Activated naive CD4-positive, alpha-beta T cell treated with anti-CD3 and anti-CD28 coated beads, Interleukin-2, amount 10 ng/mL, durations not matched to agents 7 days and 5 days (primary cell): ENCODE data around the gene PXK.
A peak's percentile ranks its signal among the peaks of the same experiment; 100 is the strongest.

Experiments used
- CTCF ChIA-PET: fragments of 350-600 bp; sonication (Branson Sonifier 250); formaldehyde crosslinking; loops from one replicate; lab custom pipeline; 2021; ENCODE audit warnings: antibody characterized with exemption; lab: Charles Lee
- DNase-seq: peaks from one replicate; pipeline ENCODE4 v3.0.0-alpha.2; 2020
- H3K27ac Mint-ChIP-seq: one replicate; pipeline ENCODE4 v1.8.0; 2021; ENCODE audit warnings: mild to moderate bottlenecking, moderate library complexity, mixed read lengths
- H3K27me3 Mint-ChIP-seq: one replicate; pipeline ENCODE4 v1.8.0; 2021; ENCODE audit warnings: mild to moderate bottlenecking, mixed read lengths
- H3K36me3 Mint-ChIP-seq: one replicate; pipeline ENCODE4 v1.8.0; 2021; ENCODE audit warnings: mixed read lengths
- H3K4me1 Mint-ChIP-seq: one replicate; pipeline ENCODE4 v1.8.0; 2021; ENCODE audit warnings: mixed read lengths
- H3K4me3 Mint-ChIP-seq: one replicate; pipeline ENCODE4 v1.8.0; 2021; ENCODE audit warnings: mild to moderate bottlenecking, moderate library complexity, mixed read lengths
- H3K9me3 Mint-ChIP-seq: one replicate; pipeline ENCODE4 v1.8.0; 2021; ENCODE audit warnings: mixed read lengths

PXK gene

DNA sequence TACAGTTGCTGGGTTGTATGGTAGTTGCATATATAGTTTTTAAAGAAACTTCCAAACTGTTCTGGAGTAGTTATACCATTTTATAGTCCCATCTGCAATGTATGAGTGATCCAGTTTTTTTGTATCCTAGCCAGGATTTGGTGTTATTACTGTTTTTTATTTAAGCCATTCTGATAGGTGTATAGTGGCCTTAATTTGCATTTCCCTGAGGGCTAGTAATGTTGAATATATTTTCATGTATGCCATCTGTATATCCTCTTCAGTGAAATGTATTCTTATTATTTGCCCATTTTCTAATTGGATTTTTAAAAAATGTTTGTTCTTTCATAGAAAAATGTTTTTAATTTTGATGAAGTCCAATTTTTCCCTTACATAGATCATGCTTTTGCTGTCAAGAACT is 29.2 kb downstream of the PXK start:
- CTCF ChIA-PET = no interaction called here
- Mint-ChIP-seq H3K9me3 (no peaks in the 10 kb centered on the region), H3K27ac (no peak overlapping the region), H3K27me3 (no peaks in the 10 kb centered on the region), H3K4me3 (no peak overlapping the region), H3K36me3 (peaks cover 3% of the 10 kb centered on the region), H3K4me1 (peaks cover 20% of the 10 kb centered on the region)
- DNase-seq = no peak

DNA sequence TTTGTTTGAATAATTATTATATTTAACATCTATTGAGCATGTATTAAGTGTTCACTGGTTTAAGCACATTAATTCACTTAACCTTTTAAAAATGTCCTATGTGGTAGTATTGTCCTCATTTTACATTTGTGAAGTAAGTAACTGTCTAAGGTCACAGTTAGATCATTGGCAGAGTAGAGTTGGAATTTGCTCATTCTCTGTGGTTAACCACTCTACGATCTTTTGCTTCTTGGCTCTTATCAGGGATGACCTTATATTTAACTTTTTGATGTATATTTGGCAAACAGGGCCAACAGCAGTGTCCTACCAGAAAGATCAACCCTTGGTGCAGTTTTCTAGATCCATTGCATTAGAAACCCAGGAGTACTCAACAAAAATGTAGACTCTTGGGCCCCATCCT is 34.0 kb downstream of the PXK start:
- CTCF ChIA-PET = interaction anchor here (1.1 kb wide), 1 partner anchor 15 kb away, joined by 3 read pairs; no protein-coding TSS in a partner anchor

DNA sequence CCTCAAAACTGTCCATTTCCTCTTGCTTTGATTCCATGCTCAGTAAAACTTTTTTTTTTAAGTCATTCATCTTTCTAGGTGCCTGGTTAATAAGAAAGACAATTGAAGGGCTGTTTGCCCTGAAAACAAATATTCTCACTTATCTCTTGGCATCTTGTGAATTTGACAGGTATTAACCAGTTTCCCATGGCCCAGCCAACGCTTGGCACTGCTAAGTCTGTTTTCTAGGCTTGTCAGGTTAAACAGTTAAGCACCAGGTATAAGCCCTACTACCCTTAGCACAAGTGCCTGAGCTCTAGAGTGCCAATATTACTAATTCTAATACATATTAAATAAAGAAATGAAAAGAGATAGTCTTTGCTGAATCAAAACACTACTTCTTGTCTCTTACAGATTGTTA is 36.3 kb downstream of the PXK start:
- Mint-ChIP-seq H3K27me3 (no peaks in the 10 kb centered on the region), H3K9me3 (no peaks in the 10 kb centered on the region), H3K27ac (no peak overlapping the region), H3K4me1 (peaks cover 9% of the 10 kb centered on the region), H3K4me3 (no peak overlapping the region), H3K36me3 (peaks cover 2% of the 10 kb centered on the region)
- DNase-seq = no peak
- CTCF ChIA-PET = interaction anchor here (1.6 kb wide), 1 partner anchor 18 kb away, joined by 3 read pairs; no protein-coding TSS in a partner anchor

More for the DNA sequence above, 34.0 kb downstream of the PXK start:
- Mint-ChIP-seq H3K9me3 (no peaks in the 10 kb centered on the region), H3K27ac (no peak overlapping the region), H3K4me1 (peaks cover 10% of the 10 kb centered on the region), H3K4me3 (no peak overlapping the region), H3K27me3 (no peaks in the 10 kb centered on the region), H3K36me3 (peaks cover 2% of the 10 kb centered on the region)
- no peak for DNase-seq

DNA sequence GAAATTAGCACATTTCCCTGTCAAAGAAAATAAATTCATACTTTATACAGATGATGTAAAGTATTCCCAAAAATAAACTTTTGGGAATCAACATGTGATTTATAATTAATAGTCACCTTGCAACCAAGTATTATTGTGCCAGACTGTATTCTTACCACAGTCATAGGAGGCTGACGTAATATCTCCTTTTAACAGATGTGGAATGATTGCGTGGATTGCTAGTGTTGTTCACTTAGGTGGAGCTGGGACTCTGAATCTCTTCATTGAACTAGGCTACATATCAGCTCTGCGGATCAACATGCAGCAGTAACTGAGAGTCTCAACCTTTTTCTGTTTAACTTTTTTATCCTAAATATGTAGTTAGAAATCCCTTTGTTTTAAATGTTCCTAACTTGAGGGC is 37.2 kb downstream of the PXK start:
- Mint-ChIP-seq H3K27me3 (no peaks in the 10 kb centered on the region), H3K4me3 (no peak overlapping the region), H3K4me1 (peaks cover 4% of the 10 kb centered on the region), H3K36me3 (peaks cover 3% of the 10 kb centered on the region), H3K27ac (no peak overlapping the region), H3K9me3 (no peaks in the 10 kb centered on the region)
- CTCF ChIA-PET = interaction anchor here (0.9 kb wide), 1 partner anchor 64 kb away, joined by 3 read pairs; the partner anchor contains the start of genes HTD2 and RPP14
- no peak for DNase-seq

DNA sequence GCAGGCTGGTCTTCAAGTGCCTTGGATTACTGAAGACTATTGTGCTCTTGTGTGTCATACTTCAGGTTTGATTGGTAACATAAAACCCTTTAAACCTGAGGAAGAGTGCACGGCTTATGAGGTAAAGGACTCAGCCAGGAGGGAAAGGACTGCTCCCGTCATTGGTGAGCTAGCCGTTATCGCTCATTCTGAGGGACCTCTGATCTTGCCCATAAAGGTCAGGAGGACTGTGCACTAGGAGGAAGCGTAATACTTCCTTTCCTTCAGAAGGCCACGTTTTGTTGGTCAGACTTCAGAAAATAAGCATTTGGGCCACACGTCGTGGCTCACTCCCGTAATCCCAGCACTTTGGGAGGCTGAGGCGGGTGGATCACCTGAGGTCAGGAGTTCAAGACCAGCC is 37.7 kb downstream of the PXK start:
- no peak for DNase-seq
- Mint-ChIP-seq H3K4me3 (no peak overlapping the region), H3K27ac (no peak overlapping the region), H3K27me3 (no peaks in the 10 kb centered on the region), H3K4me1 (peaks cover 3% of the 10 kb centered on the region), H3K36me3 (peaks cover 3% of the 10 kb centered on the region), H3K9me3 (no peaks in the 10 kb centered on the region)
- CTCF ChIA-PET = interaction anchor here (0.9 kb wide), 1 partner anchor 64 kb away, joined by 3 read pairs; the partner anchor contains the start of genes HTD2 and RPP14

DNA sequence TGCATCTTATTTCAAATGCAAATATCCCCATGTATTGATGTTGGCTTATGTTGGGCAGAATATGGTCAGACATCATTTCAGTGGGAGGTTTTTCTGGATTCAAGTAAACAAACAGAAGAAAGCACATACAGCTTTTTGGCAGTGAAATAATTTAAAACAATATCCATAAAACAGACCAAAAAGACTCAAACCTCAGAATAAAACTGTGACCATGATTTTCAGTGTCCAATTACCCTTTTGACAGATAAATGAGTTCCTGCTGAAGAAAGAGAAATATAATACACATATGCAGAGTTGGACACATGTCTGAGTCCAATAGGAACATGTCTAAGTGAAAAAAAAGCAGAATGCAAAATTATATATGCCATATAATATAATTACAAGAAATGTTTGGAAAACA is 39.1 kb downstream of the PXK start:
- H3K9me3 Mint-ChIP-seq = no peaks in the 10 kb centered on the region
- H3K36me3 Mint-ChIP-seq = peaks cover 2% of the 10 kb centered on the region
- H3K4me1 Mint-ChIP-seq = peaks cover 2% of the 10 kb centered on the region
- no peak overlapping the region for H3K4me3 Mint-ChIP-seq
- no peak overlapping the region for H3K27ac Mint-ChIP-seq
- CTCF ChIA-PET = no interaction called here
- no peaks in the 10 kb centered on the region for H3K27me3 Mint-ChIP-seq
- no peak for DNase-seq

DNA sequence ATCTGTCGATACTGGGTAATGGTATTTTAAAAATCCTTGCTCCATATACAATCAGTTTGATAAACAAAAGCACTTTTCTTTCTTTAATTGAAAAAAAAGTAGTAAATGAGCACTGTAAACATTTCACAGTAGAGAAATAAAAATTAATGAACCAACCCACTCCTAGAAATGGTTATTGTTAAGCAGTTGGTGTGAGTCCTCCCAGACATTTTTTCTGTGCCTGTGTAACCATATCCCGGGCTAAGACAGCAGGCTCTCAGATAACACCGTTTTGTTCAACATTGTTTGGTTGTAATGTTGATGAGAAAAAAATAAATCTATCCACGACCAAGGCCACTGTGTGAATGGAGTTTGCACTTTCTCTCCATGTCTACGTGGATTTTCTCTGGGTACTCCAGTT is 42.6 kb downstream of the PXK start:
- H3K27me3 Mint-ChIP-seq = no peaks in the 10 kb centered on the region
- H3K9me3 Mint-ChIP-seq = no peaks in the 10 kb centered on the region
- H3K36me3 Mint-ChIP-seq = peaks cover 1% of the 10 kb centered on the region
- H3K4me1 Mint-ChIP-seq = no peaks in the 10 kb centered on the region
- H3K27ac Mint-ChIP-seq = no peak overlapping the region
- CTCF ChIA-PET = no interaction called here
- H3K4me3 Mint-ChIP-seq = no peak overlapping the region
- DNase-seq = no peak

DNA sequence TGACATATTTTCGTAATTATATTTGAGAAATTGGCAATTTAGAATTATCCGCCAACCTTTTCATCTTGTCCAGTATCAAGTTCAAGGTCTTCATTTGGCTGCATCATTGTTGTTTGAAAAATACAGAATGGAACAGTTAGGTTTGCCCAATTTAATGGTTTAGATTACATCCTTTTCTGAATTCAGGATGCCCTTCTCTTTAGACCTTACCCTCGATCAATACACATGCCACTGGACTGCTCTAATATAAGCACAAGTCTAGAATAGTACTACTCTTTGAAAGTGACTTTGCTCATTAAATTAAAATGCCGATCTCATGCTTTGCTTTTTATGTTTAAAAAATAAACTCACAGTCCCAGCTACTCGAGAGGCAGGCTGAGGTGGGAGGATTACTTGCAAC is 44.5 kb downstream of the PXK start:
- CTCF ChIA-PET = interaction anchor here (0.8 kb wide), 1 partner anchor 40 kb away, joined by 3 read pairs; no protein-coding TSS in a partner anchor
- DNase-seq = no peak
- Mint-ChIP-seq H3K4me3 (no peak overlapping the region), H3K9me3 (no peaks in the 10 kb centered on the region), H3K27me3 (no peaks in the 10 kb centered on the region), H3K36me3 (peaks cover 1% of the 10 kb centered on the region), H3K4me1 (no peaks in the 10 kb centered on the region), H3K27ac (no peak overlapping the region)

DNA sequence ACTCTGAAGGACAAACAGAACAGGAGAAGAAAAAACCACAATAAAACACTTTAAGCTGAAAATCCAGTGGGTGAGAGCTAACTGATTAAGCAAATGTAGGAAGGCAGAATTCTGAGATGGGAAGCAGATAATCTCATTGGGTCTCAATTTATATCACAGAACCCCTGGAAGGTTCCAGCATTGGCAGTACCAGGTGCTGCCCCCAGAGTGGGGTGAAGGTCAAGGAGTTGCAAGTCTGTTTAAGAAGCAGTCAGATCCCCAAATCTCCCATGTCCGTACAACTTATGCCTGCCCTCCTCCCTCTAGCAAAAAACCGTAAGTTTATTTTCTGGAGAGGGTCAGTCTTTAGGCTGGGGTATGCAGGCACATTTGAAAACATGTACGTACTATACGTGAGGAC is 45.1 kb downstream of the PXK start:
- H3K27ac Mint-ChIP-seq = no peak overlapping the region
- H3K4me1 Mint-ChIP-seq = no peaks in the 10 kb centered on the region
- H3K9me3 Mint-ChIP-seq = no peaks in the 10 kb centered on the region
- CTCF ChIA-PET = interaction anchor here (0.8 kb wide), 1 partner anchor 41 kb away, joined by 3 read pairs; no protein-coding TSS in a partner anchor
- H3K36me3 Mint-ChIP-seq = peaks cover 4% of the 10 kb centered on the region
- H3K27me3 Mint-ChIP-seq = no peaks in the 10 kb centered on the region
- no peak for DNase-seq
- H3K4me3 Mint-ChIP-seq = no peak overlapping the region

DNA sequence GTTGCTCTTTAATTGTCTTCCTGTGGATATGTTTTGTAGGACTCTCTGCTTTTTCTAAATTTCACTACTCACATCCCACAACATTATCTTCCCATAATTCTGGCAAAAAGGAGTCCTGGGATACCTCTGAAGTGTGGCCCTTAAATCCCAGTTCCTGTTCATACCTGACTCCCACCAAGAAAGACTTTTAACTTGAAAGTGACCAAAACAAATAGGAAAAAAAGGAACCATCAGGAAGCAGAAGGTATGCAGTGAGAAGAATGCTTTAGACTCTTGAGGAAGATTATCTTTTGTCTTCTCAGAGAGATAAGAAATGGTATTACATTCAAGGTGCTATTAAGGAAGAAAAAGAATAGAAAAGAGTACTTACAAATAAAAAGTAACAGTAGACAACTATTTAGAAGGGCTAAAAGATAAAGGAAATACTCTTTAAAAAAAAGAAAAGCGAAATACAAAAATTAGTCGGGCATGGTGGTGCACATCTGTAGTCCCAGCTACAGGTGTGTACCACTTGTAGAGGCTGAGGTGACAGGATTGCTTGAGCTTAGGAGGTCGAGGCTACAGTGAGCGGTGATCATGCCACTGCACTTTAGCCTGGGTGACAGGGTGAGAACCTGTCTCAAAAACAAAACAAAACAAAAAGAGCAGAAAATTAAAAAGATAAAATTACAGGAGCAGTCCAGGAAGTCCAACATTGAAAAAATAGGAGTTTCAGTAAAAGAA is 46.8 kb downstream of the PXK start:
- Mint-ChIP-seq H3K4me1 (no peaks in the 10 kb centered on the region), H3K27me3 (no peaks in the 10 kb centered on the region), H3K4me3 (no peak overlapping the region), H3K27ac (no peak overlapping the region), H3K36me3 (peaks cover 6% of the 10 kb centered on the region), H3K9me3 (no peaks in the 10 kb centered on the region)
- no peak for DNase-seq
- CTCF ChIA-PET = no interaction called here

DNA sequence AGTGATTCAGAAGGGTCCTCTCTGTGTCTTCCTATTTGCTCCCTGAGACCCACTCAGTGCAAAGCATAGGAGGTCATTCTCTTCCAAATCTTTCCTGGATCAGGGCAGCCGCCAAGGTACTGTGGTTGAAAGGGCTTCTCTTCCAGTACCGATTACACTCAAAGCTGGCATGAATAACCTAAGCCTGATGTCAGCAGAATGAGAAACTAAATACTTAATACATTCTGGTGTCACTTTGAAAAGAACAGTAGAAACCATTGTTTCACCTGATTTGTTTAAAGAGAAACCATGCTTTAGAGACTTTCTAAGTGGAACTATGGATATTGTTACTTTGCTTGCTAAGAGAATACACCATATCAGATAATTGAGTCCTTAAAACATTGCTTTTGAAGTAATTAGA is 50.8 kb downstream of the PXK start:
- no peak overlapping the region for H3K27ac Mint-ChIP-seq
- peaks cover 16% of the 10 kb centered on the region for H3K4me1 Mint-ChIP-seq
- no peak overlapping the region for H3K4me3 Mint-ChIP-seq
- no peak for DNase-seq
- CTCF ChIA-PET = no interaction called here
- H3K27me3 Mint-ChIP-seq = no peaks in the 10 kb centered on the region
- H3K9me3 Mint-ChIP-seq = no peaks in the 10 kb centered on the region
- peaks cover 6% of the 10 kb centered on the region for H3K36me3 Mint-ChIP-seq

DNA sequence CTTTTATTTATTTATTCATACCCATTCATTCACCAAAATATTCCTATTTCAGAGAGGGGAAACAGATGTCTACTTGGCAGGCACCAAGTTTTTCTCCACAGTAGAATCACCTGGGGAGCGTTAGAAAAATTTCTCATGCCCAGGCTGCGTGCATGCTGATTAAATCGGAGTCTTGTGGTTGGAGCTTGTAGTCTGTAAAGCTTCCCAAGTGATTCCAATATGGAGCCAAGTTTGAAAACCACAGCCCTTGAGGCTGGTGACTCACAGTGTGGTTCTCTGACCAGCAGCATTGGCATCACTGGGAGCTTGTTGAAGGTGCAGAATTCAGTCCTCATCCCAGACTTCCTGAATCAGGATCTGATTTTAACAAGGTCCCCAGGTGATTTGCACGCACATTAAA is 51.2 kb downstream of the PXK start:
- CTCF ChIA-PET = no interaction called here
- Mint-ChIP-seq H3K4me1 (peaks cover 19% of the 10 kb centered on the region), H3K9me3 (no peaks in the 10 kb centered on the region), H3K36me3 (peaks cover 7% of the 10 kb centered on the region), H3K27me3 (no peaks in the 10 kb centered on the region), H3K4me3 (no peak overlapping the region), H3K27ac (no peak overlapping the region)
- DNase-seq = no peak

DNA sequence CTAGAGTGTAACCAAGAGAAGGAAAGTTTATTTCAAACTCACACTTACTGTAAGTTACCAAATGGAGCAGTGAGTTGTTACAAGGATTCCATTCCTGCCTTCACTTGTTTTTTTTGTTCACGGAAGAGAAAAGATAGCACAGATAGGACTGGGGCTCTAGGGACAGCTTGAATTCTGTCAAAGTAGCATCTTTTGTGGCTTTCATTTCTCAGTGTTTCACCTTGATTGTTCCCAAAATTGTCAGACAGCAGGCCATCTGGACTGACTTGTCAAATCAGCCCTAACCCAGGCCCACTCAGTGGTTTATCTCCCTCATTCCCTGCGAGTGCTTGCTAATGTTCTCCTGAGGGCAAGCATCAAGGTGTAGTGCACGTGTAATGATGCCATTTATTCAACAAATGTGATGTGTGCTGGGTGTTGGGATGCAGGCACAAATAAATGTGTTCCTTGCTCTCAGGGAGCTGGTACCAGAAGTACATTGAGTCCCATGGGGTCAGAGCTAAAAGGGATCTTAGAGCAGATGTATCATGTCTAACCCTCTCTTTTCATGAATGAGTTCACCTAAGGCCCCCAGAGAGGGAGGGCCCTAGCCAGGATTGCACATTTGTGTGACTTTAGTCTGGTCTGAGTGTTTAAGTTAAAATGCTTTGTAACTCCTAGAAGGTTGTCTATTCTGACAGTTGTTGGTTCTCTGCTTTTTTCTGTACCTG is 51.8 kb downstream of the PXK start:
- no peaks in the 10 kb centered on the region for H3K27me3 Mint-ChIP-seq
- H3K27ac Mint-ChIP-seq = no peak overlapping the region
- no peak overlapping the region for H3K4me3 Mint-ChIP-seq
- H3K9me3 Mint-ChIP-seq = no peaks in the 10 kb centered on the region
- CTCF ChIA-PET = no interaction called here
- peaks cover 8% of the 10 kb centered on the region for H3K36me3 Mint-ChIP-seq
- no peak for DNase-seq
- peaks cover 20% of the 10 kb centered on the region for H3K4me1 Mint-ChIP-seq

DNA sequence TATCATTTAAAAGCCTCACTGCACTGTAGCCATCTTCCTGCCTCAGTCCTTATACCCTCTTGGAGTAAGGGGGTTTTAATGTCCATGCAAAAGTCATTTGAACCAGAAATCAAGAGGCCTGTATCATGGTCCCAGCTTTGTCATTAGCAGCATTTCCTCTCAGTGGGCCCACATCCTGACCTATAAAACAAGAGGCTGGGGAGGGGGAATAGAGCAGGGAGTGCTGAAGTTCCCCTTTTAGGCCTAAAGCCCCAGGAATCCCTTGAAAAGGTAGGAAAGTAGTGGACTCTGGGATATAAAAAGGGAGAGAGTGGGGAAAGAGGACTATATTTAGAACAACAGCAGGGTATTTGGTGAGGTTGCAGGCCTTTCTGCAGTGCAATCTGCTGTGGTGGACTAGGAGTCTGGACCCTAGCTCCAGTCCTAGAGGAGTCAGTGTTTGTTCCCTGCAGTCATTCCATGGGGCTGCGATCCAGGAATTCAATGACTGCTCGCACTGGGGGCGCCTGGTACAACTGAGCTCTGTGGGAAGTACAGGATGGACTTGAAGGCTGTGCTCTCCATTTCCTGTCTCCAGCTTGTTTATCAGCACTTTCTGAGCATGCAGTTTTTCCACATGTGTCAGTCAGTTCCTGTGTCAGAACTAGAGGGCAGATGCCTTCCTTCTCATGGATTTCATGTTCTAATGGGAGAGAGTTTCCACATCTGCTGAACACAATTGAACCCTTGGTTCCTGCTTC is 54.1 kb downstream of the PXK start:
- DNase-seq = no peak
- peak overlapping the region; percentile 58 for H3K27ac Mint-ChIP-seq
- no peaks in the 10 kb centered on the region for H3K27me3 Mint-ChIP-seq
- H3K9me3 Mint-ChIP-seq = no peaks in the 10 kb centered on the region
- H3K36me3 Mint-ChIP-seq = peaks cover 9% of the 10 kb centered on the region
- CTCF ChIA-PET = interaction anchor here (0.7 to 1.2 kb wide), 3 partner anchors 8 to 80 kb away, joined by 3 read pairs; partner anchors contain the start of genes HTD2 and RPP14
- H3K4me1 Mint-ChIP-seq = peaks cover 20% of the 10 kb centered on the region
- no peak overlapping the region for H3K4me3 Mint-ChIP-seq
